GM19035 (cell line): ENCODE results near the gene VAMP2.

Experiments
- ATAC-seq: cut with Tn5 transposase; IDR thresholded peaks from one replicate; pipeline ENCODE4 v1.9.1; 2021; ENCODE audit not compliant: unreplicated experiment

The VAMP2 gene

GRCh38 chr17:8162233-8162996 is at the start of gene VAMP2:
Gene VAMP2, minus strand, starts transcription at chr17:8162948. Its CDS starts 69 bp downstream, at chr17:8162879.
- ATAC-seq: peak; percentile 53

GRCh38 chr17:8210761-8211458 is 48.2 kb upstream of the VAMP2 start:
- ATAC-seq: no peak

GRCh38 chr17:8209907-8210760 is 47.4 kb upstream of the VAMP2 start, which contains the start of gene AURKB:
Gene AURKB, minus strand, starts transcription at chr17:8210575. Its CDS starts 351 bp downstream, at chr17:8210224.
- peak; percentile 90 for ATAC-seq

- ATAC-seq: no peak
Observed at GRCh38 chr17:8206536-8206935, 43.8 kb upstream of the VAMP2 start.

- no peak for ATAC-seq
Observed at GRCh38 chr17:8204761-8205555, 42.2 kb upstream of the VAMP2 start.

GRCh38 chr17:8192070-8192815 is 29.5 kb upstream of the VAMP2 start:
- ATAC-seq: peak; percentile 19

- ATAC-seq: no peak
Observed at GRCh38 chr17:8190506-8190905, 27.8 kb upstream of the VAMP2 start.

GRCh38 chr17:8189711-8190477 is 27.1 kb upstream of the VAMP2 start, which contains the start of gene BORCS6:
Gene BORCS6, minus strand, starts transcription at chr17:8190180. Its CDS starts 40 bp downstream, at chr17:8190140.
- ATAC-seq: peak; percentile 53

- no peak for ATAC-seq
Observed at GRCh38 chr17:8189041-8189710, 26.4 kb upstream of the VAMP2 start.

GRCh38 chr17:8188263-8188839 is 25.6 kb upstream of the VAMP2 start:
- no peak for ATAC-seq

GRCh38 chr17:8187517-8188262 is 24.9 kb upstream of the VAMP2 start:
- no peak for ATAC-seq

GRCh38 chr17:8186787-8187516 is 24.2 kb upstream of the VAMP2 start:
- no peak for ATAC-seq

GRCh38 chr17:8186446-8186786 is 23.7 kb upstream of the VAMP2 start:
- ATAC-seq: no peak

GRCh38 chr17:8185582-8186445 is 23.1 kb upstream of the VAMP2 start:
- no peak for ATAC-seq

GRCh38 chr17:8176998-8177731 is 14.4 kb upstream of the VAMP2 start:
- no peak for ATAC-seq
